Stimulated activated CD8-positive, alpha-beta memory T cell treated with anti-CD3 and anti-CD28 coated beads, Interleukin-4, amount 100 ng/mL, for 48 hours (primary cell): ENCODE measurements around the gene MRPL41.
A peak's percentile ranks its signal among the peaks of the same experiment; 100 is the strongest.
"Not testable (repeated sequence)": the region's sequence is repeated elsewhere in the genome, so short reads cannot be mapped to it uniquely, and the experiment has no call there.

Experiments
- DNase-seq: peaks from one replicate; pipeline ENCODE4 v3.0.0-alpha.2; 2020

The MRPL41 gene

GRCh38 chr9:137554349-137554748 lies 2.7 kb downstream of the MRPL41 start:
- DNase-seq = no peak

- DNase-seq = no peak
Measured at GRCh38 chr9:137555179-137555578, 3.5 kb downstream of the MRPL41 start.

GRCh38 chr9:137556069-137556838 lies 4.6 kb downstream of the MRPL41 start:
- DNase-seq = no peak

- no peak for DNase-seq
Measured at GRCh38 chr9:137558127-137558526, 6.4 kb downstream of the MRPL41 start.

GRCh38 chr9:137564134-137564533 lies 12.5 kb downstream of the MRPL41 start:
- DNase-seq = no peak

- DNase-seq = no peak
Measured at GRCh38 chr9:137564817-137565411, 13.2 kb downstream of the MRPL41 start.

GRCh38 chr9:137568445-137568844 lies 16.8 kb downstream of the MRPL41 start:
- DNase-seq = not testable (repeated sequence)

- no peak for DNase-seq
Measured at GRCh38 chr9:137569609-137570203, 18.0 kb downstream of the MRPL41 start.

GRCh38 chr9:137570566-137570965 lies 18.9 kb downstream of the MRPL41 start:
- DNase-seq = no peak

GRCh38 chr9:137574192-137574591 lies 22.5 kb downstream of the MRPL41 start:
- DNase-seq = no peak

GRCh38 chr9:137575364-137575715 lies 23.7 kb downstream of the MRPL41 start:
- DNase-seq = no peak

- no peak for DNase-seq
Measured at GRCh38 chr9:137575716-137576411, 24.2 kb downstream of the MRPL41 start.

GRCh38 chr9:137578518-137579258 lies 27.0 kb downstream of the MRPL41 start, which contains the start of gene DPH7:
Gene DPH7 (minus strand): TSS chr9:137578925. CDS start chr9:137578777, 148 bp downstream.
- DNase-seq = peak; percentile 99

- no peak for DNase-seq
Measured at GRCh38 chr9:137579259-137579604, 27.6 kb downstream of the MRPL41 start.

GRCh38 chr9:137580209-137580953 lies 28.7 kb downstream of the MRPL41 start:
- DNase-seq = no peak

GRCh38 chr9:137580954-137581322 lies 29.3 kb downstream of the MRPL41 start:
- no peak for DNase-seq

- DNase-seq = no peak
Measured at GRCh38 chr9:137581361-137582285, 29.9 kb downstream of the MRPL41 start.

GRCh38 chr9:137582286-137582860 lies 30.7 kb downstream of the MRPL41 start:
- DNase-seq = no peak

GRCh38 chr9:137583347-137583746 lies 31.7 kb downstream of the MRPL41 start:
- DNase-seq = no peak

- no peak for DNase-seq
Measured at GRCh38 chr9:137583957-137584356, 32.3 kb downstream of the MRPL41 start.

GRCh38 chr9:137586854-137587253 lies 35.2 kb downstream of the MRPL41 start:
- DNase-seq = no peak
